HCT116 (cell line): ENCODE measurements around the gene ZKSCAN2. TPM values are rescaled to one million over a fixed set of nuclear protein-coding genes. Genes with fewer than 3 reads are reported as not detected.

Experiments
- ATAC-seq: fragments of 200-7000 bp; cut with Tn5 transposase; 2 replicates; pipeline ENCODE4 v1.9.1; 2020; ENCODE audit warnings: mild to moderate bottlenecking, moderate library complexity
- BruUV-seq: library from RNA; stranded (reverse); fragments of 400-500 nt; replicated peaks from 2 replicates; lab custom pipeline; 2021; lab: Mats Ljungman, UMichigan
- CTCF ChIA-PET: fragments of 300-600 bp; sonication (Branson Sonifier 250); formaldehyde crosslinking; loops from one replicate; lab custom pipeline; 2021; ENCODE audit warnings: antibody characterized with exemption; lab: Charles Lee
- POLR2A ChIA-PET: fragments of 300-600, 350-600 bp; sonication (Branson Sonifier 250); formaldehyde crosslinking; loops from one replicate; lab custom pipeline; 2021; ENCODE audit warnings: antibody characterized with exemption; lab: Charles Lee
- RAD21 ChIA-PET, 2 experiments: fragments of 300-600 bp; sonication (Branson Sonifier 250); formaldehyde crosslinking; loops; one replicate each; lab custom pipeline; 2023; ENCODE audit warnings: low total read pairs in 2 of 2; ENCODE audit not compliant: uncharacterized antibody in 2 of 2, unreplicated experiment in 2 of 2, low non-redundant PET in 1 of 2; lab: Charles Lee
- DNase-seq: peaks from one replicate; pipeline ENCODE4 v3.0.0-alpha.2; 2010; ENCODE audit warnings: low read depth, low spot score
- H2AFZ ChIP-seq: fragments of 200-600 bp; shearing (Covaris generic), sonication (generic); 2 replicates; pipeline ENCODE4 v1.6.1; 2017; ENCODE audit warnings: low read depth, mixed run types, mixed read lengths, antibody characterized with exemption, low read length; ENCODE audit not compliant: poor library complexity, severe bottlenecking
- H3K27ac ChIP-seq: 2 replicates; pipeline ENCODE4 v1.5.1; 2012; ENCODE audit warnings: low read depth, low read length
- H3K27me3 ChIP-seq: fragments of 200-600 bp; sonication (generic); 2 replicates; pipeline ENCODE4 v1.6.1; 2016; ENCODE audit warnings: mixed run types, low read length, mixed read lengths; ENCODE audit not compliant: insufficient read depth
- H3K36me3 ChIP-seq, 2 experiments: fragments of 200-500 bp in 1 of 2; fragments of 200-600 bp in 1 of 2; sonication (Bioruptor generic) in 1 of 2; sonication (generic) in 1 of 2; 2 replicates each; pipeline versions ENCODE4 v1.5.1 to v1.6.1; 2014 to 2016; ENCODE audit warnings: low read length in 2 of 2, inconsistent platforms in 1 of 2, mixed read lengths in 1 of 2, mixed run types in 1 of 2; ENCODE audit not compliant: insufficient read depth in 2 of 2, control insufficient read depth in 1 of 2
- H3K4me1 ChIP-seq, 2 experiments: fragments of 200-600 bp in 1 of 2; sonication (generic) in 1 of 2; 2 replicates each; pipeline versions ENCODE4 v1.5.1 to v1.6.1; 2012 to 2017; ENCODE audit warnings: low read length in 2 of 2, inconsistent platforms in 1 of 2, mild to moderate bottlenecking in 1 of 2, mixed read lengths in 1 of 2, mixed run types in 1 of 2, moderate library complexity in 1 of 2; ENCODE audit not compliant: insufficient read depth in 2 of 2, control insufficient read depth in 1 of 2
- H3K4me2 ChIP-seq: fragments of 200-600 bp; sonication (generic); 2 replicates; pipeline ENCODE4 v1.6.1; 2017; ENCODE audit warnings: mixed run types, low read length, mixed read lengths
- H3K4me3 ChIP-seq, 2 experiments: fragments of 200-600 bp in 1 of 2; sonication (generic) in 1 of 2; replicated peaks in 1 of 2; 2 replicates each; pipeline ENCODE4 v1.5.1; 2011 to 2016; ENCODE audit warnings: low read length in 2 of 2, control low read depth in 1 of 2, low read depth in 1 of 2, mild to moderate bottlenecking in 1 of 2, mixed read lengths in 1 of 2, mixed run types in 1 of 2
- H3K79me2 ChIP-seq: fragments of 200-600 bp; sonication (generic); 2 replicates; pipeline ENCODE4 v1.6.1; 2017; ENCODE audit warnings: mild to moderate bottlenecking, mixed run types, low read length, moderate library complexity, mixed read lengths; ENCODE audit not compliant: insufficient read depth
- H3K9ac ChIP-seq: fragments of 200-600 bp; sonication (generic); 2 replicates; pipeline ENCODE4 v1.6.1; 2016; ENCODE audit warnings: low read length, mixed read lengths
- H3K9me2 ChIP-seq: fragments of 200-600 bp; sonication (generic), shearing (Covaris generic); 2 replicates; pipeline ENCODE4 v1.6.1; 2017; ENCODE audit warnings: mixed run types, mild to moderate bottlenecking, moderate library complexity; ENCODE audit not compliant: insufficient read depth
- H3K9me3 ChIP-seq, 2 experiments: fragments of 200-500 bp in 1 of 2; fragments of 200-600 bp in 1 of 2; sonication (Bioruptor generic) in 1 of 2; sonication (generic) in 1 of 2; 2 replicates each; pipeline ENCODE4 v1.6.1; 2014 to 2017; ENCODE audit warnings: low read length in 2 of 2, mixed read lengths in 2 of 2, inconsistent platforms in 1 of 2, low read depth in 1 of 2, mild to moderate bottlenecking in 1 of 2, mixed run types in 1 of 2, moderate library complexity in 1 of 2; ENCODE audit not compliant: control insufficient read depth in 1 of 2, insufficient read depth in 1 of 2
- H4K20me1 ChIP-seq: fragments of 200-600 bp; sonication (generic), shearing (Covaris generic); 2 replicates; pipeline ENCODE4 v1.6.1; 2017; ENCODE audit warnings: mixed run types, mild to moderate bottlenecking, moderate library complexity; ENCODE audit not compliant: insufficient read depth
- CBX3 ChIP-seq: IDR thresholded peaks from 2 replicates; pipeline ENCODE4 v1.6.1; 2012; ENCODE audit warnings: low read depth
- CTCF ChIP-seq, 3 experiments: fragments of 200-600 bp in 1 of 3; sonication (generic) in 1 of 3; IDR thresholded peaks in 2 of 3; conservative IDR thresholded peaks in 1 of 3; 2 replicates each; pipeline ENCODE4 v1.5.1; 2012 to 2017; ENCODE audit warnings: low read depth in 2 of 3, low read length in 2 of 3, antibody characterized with exemption in 1 of 3, borderline replicate concordance in 1 of 3, control low read depth in 1 of 3, mild to moderate bottlenecking in 1 of 3, mixed read lengths in 1 of 3, mixed run types in 1 of 3, moderate library complexity in 1 of 3; ENCODE audit not compliant: insufficient read depth in 1 of 3
- ELF1 ChIP-seq: IDR thresholded peaks from 2 replicates; pipeline ENCODE4 v1.6.1; 2012; ENCODE audit warnings: low read depth, borderline replicate concordance
- EZH2 ChIP-seq: fragments of 200-600 bp; sonication (generic); IDR thresholded peaks from 2 replicates; pipeline ENCODE4 v1.6.1; 2017; ENCODE audit warnings: antibody characterized with exemption, mixed run types
- EZH2phosphoT487 ChIP-seq: fragments of 200-600 bp; IDR thresholded peaks from 2 replicates; pipeline ENCODE4 v1.6.1; 2018; ENCODE audit warnings: antibody characterized with exemption, borderline replicate concordance
- FOSL1 ChIP-seq: IDR thresholded peaks from 2 replicates; pipeline ENCODE4 v1.6.1; 2012; ENCODE audit warnings: low read depth
- JUND ChIP-seq: IDR thresholded peaks from 2 replicates; pipeline ENCODE4 v1.6.1; 2012
- POLR2A ChIP-seq: IDR thresholded peaks from 2 replicates; pipeline ENCODE4 v1.7.0; 2011; ENCODE audit warnings: borderline replicate concordance; ENCODE audit not compliant: insufficient read depth, insufficient read length; ENCODE audit errors: extremely low read depth
- POLR2AphosphoS5 ChIP-seq: IDR thresholded peaks from 2 replicates; pipeline ENCODE4 v1.6.1; 2011; ENCODE audit warnings: mild to moderate bottlenecking, low read depth, low read length, moderate library complexity
- SIN3A ChIP-seq: IDR thresholded peaks from 2 replicates; pipeline ENCODE4 v1.6.1; 2012; ENCODE audit warnings: low read depth
- SRF ChIP-seq: IDR thresholded peaks from 2 replicates; pipeline ENCODE4 v1.6.1; 2012; ENCODE audit warnings: low read depth
- YY1 ChIP-seq: IDR thresholded peaks from 2 replicates; pipeline ENCODE4 v1.6.1; 2011; ENCODE audit warnings: low read length, low read depth, moderate library complexity, mild to moderate bottlenecking; ENCODE audit not compliant: insufficient replicate concordance; ENCODE audit errors: extremely low read depth
- intact Hi-C: fragments of 100-400 bp; cut with micrococcal nuclease; formaldehyde crosslinking; loops from 2 replicates; pipeline ENCODE4 v1.10.0; 2022
- total RNA-seq: library from RNA; stranded (reverse); gene quantifications from one replicate; pipeline ENCODE4 v1.2.1, GENCODE V29; 2021; ENCODE audit not compliant: unreplicated experiment
- TF ChIP-seq, protein P1 (sequence below): IDR thresholded peaks from 2 replicates; pipeline ENCODE4 v1.6.1; 2011; ENCODE audit warnings: mild to moderate bottlenecking, low read length, moderate library complexity; ENCODE audit not compliant: insufficient replicate concordance; ENCODE audit errors: extremely low read depth
- TF ChIP-seq, protein P2 (sequence below): IDR thresholded peaks from 2 replicates; pipeline ENCODE4 v1.6.1; 2012

ZKSCAN2 gene
- total RNA-seq, 1 experiment from 2014 or later = 12.3 TPM

DNA sequence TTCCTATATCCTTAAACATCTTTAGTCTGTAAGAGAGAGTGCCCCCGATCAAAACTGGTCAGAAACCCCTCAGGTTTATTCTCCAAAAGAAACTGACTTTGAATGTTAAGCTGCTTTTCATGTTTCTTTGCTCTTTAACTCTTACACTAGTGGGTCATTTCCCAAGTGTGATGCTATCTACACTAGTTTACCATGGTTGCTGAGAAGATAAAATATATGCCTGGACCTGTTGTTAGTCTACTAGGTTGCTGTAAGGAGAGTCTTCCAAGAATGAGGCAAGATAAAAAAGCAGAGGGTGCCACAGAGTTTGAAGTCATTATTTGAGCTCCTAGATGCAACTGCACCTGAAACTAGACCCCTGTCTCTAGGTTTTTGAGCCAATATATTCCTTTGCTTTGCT lies 12.2 kb upstream of the ZKSCAN2 start:
- Histone ChIP-seq H3K9ac (no peak overlapping the region), H3K9me2 (no peaks in the 10 kb centered on the region), H3K36me3 (no peaks in the 10 kb centered on the region), H3K27me3 (no peaks in the 10 kb centered on the region), H3K4me3 (no peak overlapping the region), H3K4me2 (no peak overlapping the region), H2AFZ (no peak overlapping the region), H4K20me1 (no peaks in the 10 kb centered on the region), H3K27ac (no peak overlapping the region), H3K4me1 (no peaks in the 10 kb centered on the region), H3K9me3 (no peaks in the 10 kb centered on the region), H3K79me2 (no peaks in the 10 kb centered on the region)
- TF ChIP-seq ELF1 = no peak
- no peak for TF ChIP-seq CTCF (IDR thresholded peaks at IDR 0.05 in 2 of 3, conservative IDR thresholded peaks at IDR 0.05 in 1 of 3; ENCODE audit: borderline replicate concordance in 1 of 3, insufficient read depth in 1 of 3, low read depth in 2 of 3, low read length in 2 of 3)
- TF ChIP-seq YY1 = no peak
- no peak for TF ChIP-seq CBX3
- TF ChIP-seq POLR2A = no peak
- TF ChIP-seq POLR2AphosphoS5 = no peak
- TF ChIP-seq JUND = no peak
- TF ChIP-seq SRF = no peak
- TF ChIP-seq FOSL1 = no peak
- TF ChIP-seq, protein P1, sequence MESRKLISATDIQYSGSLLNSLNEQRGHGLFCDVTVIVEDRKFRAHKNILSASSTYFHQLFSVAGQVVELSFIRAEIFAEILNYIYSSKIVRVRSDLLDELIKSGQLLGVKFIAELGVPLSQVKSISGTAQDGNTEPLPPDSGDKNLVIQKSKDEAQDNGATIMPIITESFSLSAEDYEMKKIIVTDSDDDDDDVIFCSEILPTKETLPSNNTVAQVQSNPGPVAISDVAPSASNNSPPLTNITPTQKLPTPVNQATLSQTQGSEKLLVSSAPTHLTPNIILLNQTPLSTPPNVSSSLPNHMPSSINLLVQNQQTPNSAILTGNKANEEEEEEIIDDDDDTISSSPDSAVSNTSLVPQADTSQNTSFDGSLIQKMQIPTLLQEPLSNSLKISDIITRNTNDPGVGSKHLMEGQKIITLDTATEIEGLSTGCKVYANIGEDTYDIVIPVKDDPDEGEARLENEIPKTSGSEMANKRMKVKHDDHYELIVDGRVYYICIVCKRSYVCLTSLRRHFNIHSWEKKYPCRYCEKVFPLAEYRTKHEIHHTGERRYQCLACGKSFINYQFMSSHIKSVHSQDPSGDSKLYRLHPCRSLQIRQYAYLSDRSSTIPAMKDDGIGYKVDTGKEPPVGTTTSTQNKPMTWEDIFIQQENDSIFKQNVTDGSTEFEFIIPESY = no peak
- TF ChIP-seq SIN3A = no peak
- TF ChIP-seq, protein P2, sequence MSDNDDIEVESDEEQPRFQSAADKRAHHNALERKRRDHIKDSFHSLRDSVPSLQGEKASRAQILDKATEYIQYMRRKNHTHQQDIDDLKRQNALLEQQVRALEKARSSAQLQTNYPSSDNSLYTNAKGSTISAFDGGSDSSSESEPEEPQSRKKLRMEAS = no peak
- TF ChIP-seq EZH2 = no peak
- no peak for TF ChIP-seq EZH2phosphoT487
- DNase-seq (no peak), ATAC-seq (no peak)
- intact Hi-C loops = no loop called here
- BruUV-seq = no TSS peak
- POLR2A ChIA-PET = no interaction called here
- CTCF ChIA-PET = interaction anchor here (1.6 kb wide), 1 partner anchor 45 kb away, joined by 4 read pairs; no protein-coding TSS in a partner anchor
- RAD21 ChIA-PET = no interaction called here
